H1 (cell line): ENCODE results near the gene FAM234A.

Experiments used
- CTCF ChIP-seq, 3 experiments: IDR thresholded peaks; 1 replicate in 2 of 3; 2 replicates in 1 of 3; pipeline versions ENCODE4 v1.5.1 to v1.6.1; 2011; ENCODE audit warnings: low read length in 3 of 3, mild to moderate bottlenecking in 3 of 3, inconsistent platforms in 2 of 3, low read depth in 1 of 3, moderate library complexity in 1 of 3; ENCODE audit not compliant: insufficient read depth in 1 of 3; ENCODE audit errors: control extremely low read depth in 1 of 3
- EP300 ChIP-seq, 2 experiments: IDR thresholded peaks; 1 replicate in 1 of 2; 2 replicates in 1 of 2; pipeline ENCODE4 v1.6.1; 2011 to 2012; ENCODE audit warnings: low read depth in 2 of 2, low read length in 2 of 2, mild to moderate bottlenecking in 2 of 2, borderline replicate concordance in 1 of 2, inconsistent platforms in 1 of 2, moderate library complexity in 1 of 2

GRCh38 chr16:269061-269796, 34.6 kb downstream of the FAM234A start:
- TF ChIP-seq CTCF (IDR thresholded peaks at IDR 0.05; ENCODE audit: control extremely low read depth in 1 of 3, insufficient read depth in 1 of 3, low read depth in 1 of 3, low read length in 3 of 3) = no peak
- TF ChIP-seq EP300 (IDR thresholded peaks at IDR 0.05; ENCODE audit: borderline replicate concordance in 1 of 2, low read depth in 2 of 2, low read length in 2 of 2) = no peak
